ENCODE data around the gene ANKRD29.

GRCh38 chr18:23609390-23610023, 53.2 kb downstream of the ANKRD29 start:
- no peak for TF ChIP-seq CTCF (optimal IDR thresholded peaks at IDR 0.05 in 1 of 3, IDR thresholded peaks at IDR 0.05 in 1 of 3, conservative IDR thresholded peaks at IDR 0.05 in 1 of 3; ENCODE audit: extremely low read depth in 1 of 3, insufficient read depth in 2 of 3, low read length in 3 of 3)
- no peak for TF ChIP-seq EZH2 (IDR thresholded peaks at IDR 0.05; ENCODE audit: low read length)

All from keratinocyte (primary cell).